Keratinocyte (primary cell): ENCODE results near the gene SLF2. TPM values are rescaled to one million over a fixed set of nuclear protein-coding genes. Genes with fewer than 3 reads are reported as not detected.

Experiments
- DNase-seq: peaks from one replicate; pipeline ENCODE4 v3.0.0-alpha.2; 2011; ENCODE audit warnings: low read depth, missing footprints, low spot score
- FAIRE-seq: peaks from 2 replicates; lab custom pipeline; 2011; peaks lifted over from hg19 to GRCh38; lab: Jason Lieb, UNC
- H2AFZ ChIP-seq: 2 replicates; pipeline ENCODE4 v1.6.0; 2012; ENCODE audit warnings: low read length, control low read depth, inconsistent platforms; ENCODE audit not compliant: control insufficient read depth
- H3K27ac ChIP-seq: 2 replicates; pipeline ENCODE4 v1.5.1; 2011; ENCODE audit warnings: low read length; ENCODE audit not compliant: control insufficient read depth, insufficient read depth
- H3K27me3 ChIP-seq: 3 replicates; pipeline ENCODE4 v1.6.0; 2011; ENCODE audit warnings: low read length; ENCODE audit not compliant: control insufficient read depth, insufficient read depth; ENCODE audit errors: extremely low read depth
- H3K36me3 ChIP-seq, 2 experiments: 2 replicates in 1 of 2; 3 replicates in 1 of 2; pipeline ENCODE4 v1.5.1; 2011; ENCODE audit warnings: low read length in 2 of 2, mild to moderate bottlenecking in 1 of 2; ENCODE audit not compliant: control insufficient read depth in 2 of 2, insufficient read depth in 2 of 2; ENCODE audit errors: extremely low read depth in 1 of 2
- H3K4me1 ChIP-seq: 3 replicates; pipeline ENCODE4 v1.5.1; 2011; ENCODE audit warnings: low read length; ENCODE audit not compliant: control insufficient read depth, insufficient read depth; ENCODE audit errors: extremely low read depth
- H3K4me2 ChIP-seq: 3 replicates; pipeline ENCODE4 v1.6.0; 2011; ENCODE audit warnings: low read depth, low read length; ENCODE audit not compliant: control insufficient read depth, insufficient read depth; ENCODE audit errors: extremely low read depth
- H3K4me3 ChIP-seq, 3 experiments: fragments of 200-600 bp in 1 of 3; sonication (generic) in 1 of 3; 2 replicates in 2 of 3; 3 replicates in 1 of 3; pipeline ENCODE4 v1.5.1; 2011 to 2016; ENCODE audit warnings: low read length in 3 of 3, mild to moderate bottlenecking in 3 of 3, control low read depth in 2 of 3, inconsistent platforms in 1 of 3, low read depth in 1 of 3, mixed read lengths in 1 of 3, mixed run types in 1 of 3, moderate library complexity in 1 of 3; ENCODE audit not compliant: control insufficient read depth in 2 of 3, insufficient read depth in 2 of 3; ENCODE audit errors: extremely low read depth in 1 of 3
- H3K79me2 ChIP-seq: 2 replicates; pipeline ENCODE4 v1.6.0; 2012; ENCODE audit warnings: low read length; ENCODE audit not compliant: control insufficient read depth, insufficient read depth
- H3K9ac ChIP-seq: 3 replicates; pipeline ENCODE4 v1.6.0; 2011; ENCODE audit warnings: low read length; ENCODE audit not compliant: control insufficient read depth, insufficient read depth; ENCODE audit errors: extremely low read depth
- H3K9me1 ChIP-seq: 3 replicates; pipeline ENCODE4 v1.6.0; 2011; ENCODE audit warnings: low read length; ENCODE audit not compliant: control insufficient read depth, insufficient read depth; ENCODE audit errors: extremely low read depth
- H3K9me3 ChIP-seq: 2 replicates; pipeline ENCODE4 v1.5.1; 2012; ENCODE audit warnings: low read depth, low read length; ENCODE audit not compliant: control insufficient read depth
- H4K20me1 ChIP-seq: 3 replicates; pipeline ENCODE4 v1.6.0; 2011; ENCODE audit warnings: low read length; ENCODE audit not compliant: control insufficient read depth, insufficient read depth; ENCODE audit errors: extremely low read depth
- EZH2 ChIP-seq: IDR thresholded peaks from one replicate; pipeline ENCODE4 v1.6.1; 2012; ENCODE audit warnings: inconsistent platforms, mild to moderate bottlenecking, low read length, moderate library complexity
- dilution Hi-C: fragments of 300-500 bp; cut with MboI; formaldehyde crosslinking; loops from one replicate; pipeline ENCODE4 v1.7.0; 2020; ENCODE audit warnings: low sequenced_read_pairs; ENCODE audit not compliant: extremely low pct_ligation_motif_present
- polyA plus RNA-seq, 5 experiments: library from polyadenylated mRNA; depleted of rRNA in 3 of 5; stranded (reverse) in 3 of 5; stranded (forward) in 1 of 5; unstranded in 1 of 5; fragments of >200 nt; gene quantifications; 1 replicate in 1 of 5; 2 replicates in 3 of 5; 3 replicates in 1 of 5; pipeline versions ENCODE4 v1.2.1 to v1.2.3, GENCODE V29; 2011 to 2012; ENCODE audit warnings: missing spikeins in 2 of 5, low read depth in 1 of 5, low replicate concordance in 1 of 5
- TF ChIP-seq, protein P1 (sequence below), 3 experiments: IDR thresholded peaks in 1 of 3; conservative IDR thresholded peaks in 1 of 3; optimal IDR thresholded peaks in 1 of 3; 2 replicates in 2 of 3; 3 replicates in 1 of 3; pipeline versions ENCODE3 to v1.5.1; 2011; ENCODE audit warnings: low read length in 3 of 3, mild to moderate bottlenecking in 3 of 3, moderate library complexity in 2 of 3, control low read depth in 1 of 3, inconsistent platforms in 1 of 3; ENCODE audit not compliant: insufficient read depth in 2 of 3; ENCODE audit errors: extremely low read depth in 1 of 3

The SLF2 gene
- polyA plus RNA-seq, 1 donor (not counting 4 experiments of a cell fraction or from before 2014, with no cell fraction given), result 7.1 TPM

DNA sequence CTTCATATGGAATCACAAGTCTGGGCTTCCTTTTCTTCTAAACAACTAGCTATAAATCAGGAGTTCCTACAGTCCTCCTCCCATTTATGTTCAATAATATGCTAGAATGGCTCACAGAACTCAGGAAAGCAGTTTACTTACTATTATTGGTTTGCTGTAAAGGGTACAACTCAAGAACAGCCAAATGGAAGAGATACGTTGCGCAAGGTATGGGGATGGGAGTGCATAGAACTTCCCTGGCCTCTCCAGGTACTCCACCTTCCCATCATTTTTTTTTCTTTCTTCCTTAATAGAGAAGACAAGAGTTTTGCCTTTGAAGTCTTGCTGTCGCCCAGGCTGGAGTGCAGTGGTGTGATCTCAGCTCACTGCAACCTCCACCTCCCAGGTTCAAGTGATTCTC is 29.5 kb downstream of the SLF2 start:
- H3K9ac ChIP-seq, result no peak overlapping the region
- FAIRE-seq, result no peak
- dilution Hi-C loops, result no loop called here

DNA sequence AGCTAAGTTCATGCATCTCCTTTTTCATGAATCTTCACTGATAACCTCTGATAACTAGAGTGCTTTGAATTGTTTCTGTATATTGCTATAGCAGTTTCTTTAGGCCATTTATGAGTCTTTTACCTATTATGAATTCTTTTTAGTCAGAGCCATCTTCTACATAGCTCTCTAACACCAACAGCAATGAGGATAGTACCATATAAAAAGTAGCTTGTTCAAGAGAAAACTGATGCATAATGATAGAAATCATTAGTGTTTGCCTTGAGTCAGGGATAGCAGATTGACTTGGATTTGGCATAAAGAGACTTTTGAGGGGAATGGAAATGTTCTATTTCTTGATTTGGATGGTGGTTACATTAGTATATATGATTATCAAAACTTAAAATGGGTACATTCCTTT is 30.7 kb downstream of the SLF2 start:
- Histone ChIP-seq H2AFZ (no peak overlapping the region), H3K4me1 (no peaks in the 10 kb centered on the region), H3K4me3 (no peak overlapping the region), H3K9me1 (no peaks in the 10 kb centered on the region), H4K20me1 (no peaks in the 10 kb centered on the region), H3K79me2 (no peaks in the 10 kb centered on the region), H3K27me3 (no peaks in the 10 kb centered on the region), H3K9me3 (no peaks in the 10 kb centered on the region), H3K36me3 (peaks cover 5 to 17% of the 10 kb centered on the region in 2 experiments), H3K27ac (no peak overlapping the region), H3K9ac (no peak overlapping the region), H3K4me2 (no peak overlapping the region)
- no peak for TF ChIP-seq EZH2
- DNase-seq (no peak), FAIRE-seq (no peak)
- dilution Hi-C loops, result no loop called here

More for the DNA sequence above, 29.5 kb downstream of the SLF2 start:
- Histone ChIP-seq H3K4me1 (no peaks in the 10 kb centered on the region), H3K36me3 (peaks cover 5 to 21% of the 10 kb centered on the region in 2 experiments), H3K27me3 (no peaks in the 10 kb centered on the region), H3K9me1 (no peaks in the 10 kb centered on the region), H3K79me2 (no peaks in the 10 kb centered on the region), H3K9me3 (no peaks in the 10 kb centered on the region), H3K4me2 (no peak overlapping the region), H3K4me3 (no peak overlapping the region), H3K27ac (no peak overlapping the region), H4K20me1 (no peaks in the 10 kb centered on the region), H2AFZ (no peak overlapping the region)
- no peak for TF ChIP-seq EZH2
- TF ChIP-seq, protein P1, sequence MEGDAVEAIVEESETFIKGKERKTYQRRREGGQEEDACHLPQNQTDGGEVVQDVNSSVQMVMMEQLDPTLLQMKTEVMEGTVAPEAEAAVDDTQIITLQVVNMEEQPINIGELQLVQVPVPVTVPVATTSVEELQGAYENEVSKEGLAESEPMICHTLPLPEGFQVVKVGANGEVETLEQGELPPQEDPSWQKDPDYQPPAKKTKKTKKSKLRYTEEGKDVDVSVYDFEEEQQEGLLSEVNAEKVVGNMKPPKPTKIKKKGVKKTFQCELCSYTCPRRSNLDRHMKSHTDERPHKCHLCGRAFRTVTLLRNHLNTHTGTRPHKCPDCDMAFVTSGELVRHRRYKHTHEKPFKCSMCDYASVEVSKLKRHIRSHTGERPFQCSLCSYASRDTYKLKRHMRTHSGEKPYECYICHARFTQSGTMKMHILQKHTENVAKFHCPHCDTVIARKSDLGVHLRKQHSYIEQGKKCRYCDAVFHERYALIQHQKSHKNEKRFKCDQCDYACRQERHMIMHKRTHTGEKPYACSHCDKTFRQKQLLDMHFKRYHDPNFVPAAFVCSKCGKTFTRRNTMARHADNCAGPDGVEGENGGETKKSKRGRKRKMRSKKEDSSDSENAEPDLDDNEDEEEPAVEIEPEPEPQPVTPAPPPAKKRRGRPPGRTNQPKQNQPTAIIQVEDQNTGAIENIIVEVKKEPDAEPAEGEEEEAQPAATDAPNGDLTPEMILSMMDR (optimal IDR thresholded peaks at IDR 0.05 in 1 of 3, IDR thresholded peaks at IDR 0.05 in 1 of 3, conservative IDR thresholded peaks at IDR 0.05 in 1 of 3; ENCODE audit: extremely low read depth in 1 of 3, insufficient read depth in 2 of 3, low read length in 3 of 3), result no peak
- DNase-seq, result no peak

DNA sequence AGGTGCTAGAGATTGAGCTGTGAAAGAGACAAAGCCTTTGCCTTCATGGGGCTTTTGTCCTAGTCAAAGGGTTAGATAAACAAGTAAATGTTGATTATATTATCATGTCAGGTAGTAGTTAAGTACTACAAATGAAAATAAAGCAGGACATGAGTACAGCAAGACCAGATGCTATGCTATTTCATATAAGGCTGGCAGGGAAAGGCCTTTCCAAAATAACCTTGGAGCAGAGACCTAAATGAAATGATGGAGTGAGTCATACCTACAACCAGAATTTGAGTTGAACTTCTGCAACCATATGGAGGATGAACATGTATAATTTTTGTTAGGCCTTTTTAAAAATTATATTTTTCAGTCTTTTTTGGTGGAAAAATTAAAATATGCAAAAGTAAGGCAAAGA is 33.0 kb downstream of the SLF2 start:
- Histone ChIP-seq H2AFZ (no peak overlapping the region), H3K4me1 (no peaks in the 10 kb centered on the region), H3K9me1 (no peaks in the 10 kb centered on the region), H3K27me3 (no peaks in the 10 kb centered on the region), H4K20me1 (no peaks in the 10 kb centered on the region), H3K4me3 (no peak overlapping the region), H3K9ac (no peak overlapping the region), H3K4me2 (no peak overlapping the region), H3K27ac (no peak overlapping the region), H3K79me2 (no peaks in the 10 kb centered on the region), H3K9me3 (no peaks in the 10 kb centered on the region), H3K36me3 (peaks cover 4 to 12% of the 10 kb centered on the region in 2 experiments)
- DNase-seq, result no peak
- dilution Hi-C loops, result no loop called here
- TF ChIP-seq, protein P1 (optimal IDR thresholded peaks at IDR 0.05 in 1 of 3, IDR thresholded peaks at IDR 0.05 in 1 of 3, conservative IDR thresholded peaks at IDR 0.05 in 1 of 3; ENCODE audit: extremely low read depth in 1 of 3, insufficient read depth in 2 of 3, low read length in 3 of 3), result no peak
- TF ChIP-seq EZH2, result no peak
- FAIRE-seq, result no peak
